Transverse colon (tissue), 4 donors: ENCODE results near the gene EFNA4.

Source experiments
- POLR2A ChIP-seq: fragments of 450-650 bp; IDR thresholded peaks from one replicate; pipeline ENCODE4 v1.6.1; 2016; ENCODE audit warnings: antibody characterized with exemption, mild to moderate bottlenecking, moderate library complexity
- POLR2AphosphoS5 ChIP-seq, 3 donors: sonication (generic); formaldehyde crosslinking; IDR thresholded peaks; one replicate each; pipeline ENCODE4 v1.6.1; 2016; ENCODE audit warnings: antibody characterized with exemption in 3 of 3
- TF ChIP-seq, protein P1 (sequence below), 5 experiments: fragments of 200-600 bp in 3 of 5; fragments of 450-650 bp in 2 of 5; sonication (generic) in 3 of 5; IDR thresholded peaks; 1 replicate in 2 of 5; 2 replicates in 3 of 5; pipeline ENCODE4 v1.5.1; 2016 to 2017; ENCODE audit warnings: antibody characterized with exemption in 5 of 5, inconsistent platforms in 3 of 5, mild to moderate bottlenecking in 2 of 5, moderate library complexity in 1 of 5

DNA sequence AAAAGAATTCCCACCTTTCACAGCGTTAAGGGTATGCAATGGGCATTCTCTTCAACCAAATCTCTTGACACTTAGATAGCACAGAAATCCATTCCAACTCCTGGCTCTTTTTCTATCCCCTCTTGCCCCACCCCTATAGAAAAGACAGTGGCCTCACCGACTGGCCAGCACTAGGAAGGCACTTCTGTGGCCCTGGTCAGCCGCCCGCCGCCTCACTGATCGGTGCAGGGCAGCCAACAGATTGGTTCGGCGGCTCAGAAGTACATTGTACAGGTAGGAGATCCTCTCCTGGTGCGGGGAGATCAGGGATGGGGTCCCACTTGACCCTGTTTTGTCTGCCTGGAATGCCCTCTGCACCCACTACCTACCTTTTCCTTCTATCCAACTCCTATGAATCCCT, 39.2 kb upstream of the EFNA4 start:
- TF ChIP-seq, protein P1, sequence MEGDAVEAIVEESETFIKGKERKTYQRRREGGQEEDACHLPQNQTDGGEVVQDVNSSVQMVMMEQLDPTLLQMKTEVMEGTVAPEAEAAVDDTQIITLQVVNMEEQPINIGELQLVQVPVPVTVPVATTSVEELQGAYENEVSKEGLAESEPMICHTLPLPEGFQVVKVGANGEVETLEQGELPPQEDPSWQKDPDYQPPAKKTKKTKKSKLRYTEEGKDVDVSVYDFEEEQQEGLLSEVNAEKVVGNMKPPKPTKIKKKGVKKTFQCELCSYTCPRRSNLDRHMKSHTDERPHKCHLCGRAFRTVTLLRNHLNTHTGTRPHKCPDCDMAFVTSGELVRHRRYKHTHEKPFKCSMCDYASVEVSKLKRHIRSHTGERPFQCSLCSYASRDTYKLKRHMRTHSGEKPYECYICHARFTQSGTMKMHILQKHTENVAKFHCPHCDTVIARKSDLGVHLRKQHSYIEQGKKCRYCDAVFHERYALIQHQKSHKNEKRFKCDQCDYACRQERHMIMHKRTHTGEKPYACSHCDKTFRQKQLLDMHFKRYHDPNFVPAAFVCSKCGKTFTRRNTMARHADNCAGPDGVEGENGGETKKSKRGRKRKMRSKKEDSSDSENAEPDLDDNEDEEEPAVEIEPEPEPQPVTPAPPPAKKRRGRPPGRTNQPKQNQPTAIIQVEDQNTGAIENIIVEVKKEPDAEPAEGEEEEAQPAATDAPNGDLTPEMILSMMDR (IDR thresholded peaks at IDR 0.05), result no peak
- TF ChIP-seq POLR2AphosphoS5 (IDR thresholded peaks at IDR 0.05), result no peak
- TF ChIP-seq POLR2A, result no peak
